Measurements from ENCODE around the gene EML6. TPM values are rescaled to one million over a fixed set of nuclear protein-coding genes. Genes with fewer than 3 reads are reported as not detected.

The EML6 gene
- total RNA-seq, 2 donors from 2014 or later = 1.4 to 2.1 TPM

GRCh38 chr2:54676656-54677055, 46.8 kb upstream of the EML6 start:
- H3K9me3 Mint-ChIP-seq = no peaks in the 10 kb centered on the region
- Histone ChIP-seq H3K9ac (ENCODE audit: extremely low read depth, low read length, poor library complexity, severe bottlenecking) (no peak overlapping the region), H3K4me3 (ENCODE audit: low read length) (no peak overlapping the region), H3K27ac (ENCODE audit: low read depth, low read length) (no peak overlapping the region), H3K36me3 (ENCODE audit: control insufficient read depth, insufficient read depth, low read length) (peaks cover 9% of the 10 kb centered on the region), H3K9me3 (ENCODE audit: control insufficient read depth, low read length) (no peaks in the 10 kb centered on the region), H3K4me1 (ENCODE audit: control insufficient read depth, insufficient read depth, low read length) (no peaks in the 10 kb centered on the region), H3K27me3 (ENCODE audit: control insufficient read depth, insufficient read depth, low read length, poor library complexity, severe bottlenecking) (no peaks in the 10 kb centered on the region)
- H3K36me3 Mint-ChIP-seq (ENCODE audit: low read depth) = no peaks in the 10 kb centered on the region
- DNase-seq = no peak
- TF ChIP-seq, protein P1, sequence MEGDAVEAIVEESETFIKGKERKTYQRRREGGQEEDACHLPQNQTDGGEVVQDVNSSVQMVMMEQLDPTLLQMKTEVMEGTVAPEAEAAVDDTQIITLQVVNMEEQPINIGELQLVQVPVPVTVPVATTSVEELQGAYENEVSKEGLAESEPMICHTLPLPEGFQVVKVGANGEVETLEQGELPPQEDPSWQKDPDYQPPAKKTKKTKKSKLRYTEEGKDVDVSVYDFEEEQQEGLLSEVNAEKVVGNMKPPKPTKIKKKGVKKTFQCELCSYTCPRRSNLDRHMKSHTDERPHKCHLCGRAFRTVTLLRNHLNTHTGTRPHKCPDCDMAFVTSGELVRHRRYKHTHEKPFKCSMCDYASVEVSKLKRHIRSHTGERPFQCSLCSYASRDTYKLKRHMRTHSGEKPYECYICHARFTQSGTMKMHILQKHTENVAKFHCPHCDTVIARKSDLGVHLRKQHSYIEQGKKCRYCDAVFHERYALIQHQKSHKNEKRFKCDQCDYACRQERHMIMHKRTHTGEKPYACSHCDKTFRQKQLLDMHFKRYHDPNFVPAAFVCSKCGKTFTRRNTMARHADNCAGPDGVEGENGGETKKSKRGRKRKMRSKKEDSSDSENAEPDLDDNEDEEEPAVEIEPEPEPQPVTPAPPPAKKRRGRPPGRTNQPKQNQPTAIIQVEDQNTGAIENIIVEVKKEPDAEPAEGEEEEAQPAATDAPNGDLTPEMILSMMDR (conservative IDR thresholded peaks at IDR 0.05) = no peak
- no peaks in the 10 kb centered on the region for H3K27me3 Mint-ChIP-seq (ENCODE audit: insufficient read depth)
- peaks cover 3% of the 10 kb centered on the region for H3K4me1 Mint-ChIP-seq
- H3K27ac Mint-ChIP-seq = no peak overlapping the region
- 85 to 88% methylated on average over 1 to 2 of the region's 2 CpGs for WGBS, 2 experiments (ENCODE audit: insufficient coverage in 1 of 2, insufficient read length in 1 of 2)
- no peak overlapping the region for H3K4me3 Mint-ChIP-seq

DNA sequence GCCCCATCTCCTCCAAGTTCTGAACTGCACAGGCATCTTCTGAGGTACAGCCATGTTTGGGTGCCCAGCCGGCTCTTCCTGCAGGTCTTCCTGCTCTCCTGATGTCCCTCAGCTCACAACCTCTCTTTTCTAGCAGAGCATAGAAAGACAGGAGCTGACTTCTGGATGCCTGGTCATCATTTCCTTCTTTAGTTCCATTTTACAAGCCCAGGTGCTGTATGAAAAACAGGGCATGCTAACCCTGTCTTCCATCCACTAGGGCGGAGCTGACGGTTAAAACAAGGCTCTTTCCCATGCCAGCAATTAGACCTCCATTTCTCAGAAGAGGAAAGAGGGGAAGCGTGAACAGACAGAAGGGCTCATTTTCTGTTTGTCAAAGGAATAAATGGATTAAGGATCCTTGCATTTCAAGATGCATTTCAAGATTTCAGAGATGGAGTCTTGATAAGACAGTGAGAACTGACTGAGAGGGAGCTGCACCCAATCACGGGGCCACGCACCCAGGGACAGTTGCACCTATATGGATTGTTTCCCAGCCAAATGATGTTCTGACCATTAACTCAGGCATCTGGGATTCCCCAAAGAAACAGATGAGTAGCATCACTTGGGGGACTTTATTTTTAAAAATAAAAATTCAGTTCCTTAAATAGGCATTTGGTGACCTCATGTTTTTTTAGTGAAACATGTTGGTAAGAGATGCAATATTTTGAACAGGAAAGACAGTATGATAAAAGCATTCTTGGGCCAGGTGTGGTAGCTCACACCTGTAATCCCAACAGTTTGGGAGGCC, 45.8 kb upstream of the EML6 start:
- H3K27ac ChIP-seq (ENCODE audit: low read depth, low read length) = no peak overlapping the region
- no peak overlapping the region for H3K9ac ChIP-seq (ENCODE audit: extremely low read depth, low read length, poor library complexity, severe bottlenecking)
- Mint-ChIP-seq H3K4me3 (no peak overlapping the region), H3K9me3 (no peaks in the 10 kb centered on the region), H3K27me3 (ENCODE audit: insufficient read depth) (no peaks in the 10 kb centered on the region), H3K4me1 (peaks cover 3% of the 10 kb centered on the region), H3K36me3 (ENCODE audit: low read depth) (no peaks in the 10 kb centered on the region), H3K27ac (no peak overlapping the region)
- no peaks in the 10 kb centered on the region for H3K36me3 ChIP-seq (ENCODE audit: control insufficient read depth, insufficient read depth, low read length)
- H3K9me3 ChIP-seq (ENCODE audit: control insufficient read depth, low read length) = no peaks in the 10 kb centered on the region
- 93 to 100% methylated on average over 5 to 6 of the region's 6 CpGs for WGBS, 2 experiments (ENCODE audit: insufficient coverage in 1 of 2, insufficient read length in 1 of 2)
- H3K4me3 ChIP-seq (ENCODE audit: low read length) = no peak overlapping the region
- H3K27me3 ChIP-seq (ENCODE audit: control insufficient read depth, insufficient read depth, low read length, poor library complexity, severe bottlenecking) = no peaks in the 10 kb centered on the region
- H3K4me1 ChIP-seq (ENCODE audit: control insufficient read depth, insufficient read depth, low read length) = no peaks in the 10 kb centered on the region
- TF ChIP-seq, protein P1 (conservative IDR thresholded peaks at IDR 0.05) = no peak
- DNase-seq = no peak

GRCh38 chr2:54678719-54679118, 44.7 kb upstream of the EML6 start:
- H3K4me1 Mint-ChIP-seq = peaks cover 3% of the 10 kb centered on the region

More at GRCh38 chr2:54678719-54679118, 44.7 kb upstream of the EML6 start:
- Mint-ChIP-seq H3K27ac (no peak overlapping the region), H3K27me3 (ENCODE audit: insufficient read depth) (no peaks in the 10 kb centered on the region), H3K36me3 (ENCODE audit: low read depth) (no peaks in the 10 kb centered on the region), H3K4me3 (no peak overlapping the region), H3K9me3 (no peaks in the 10 kb centered on the region)
- 85% methylated on average over 3 of the region's 3 CpGs for WGBS, 2 experiments (ENCODE audit: insufficient coverage in 1 of 2, insufficient read length in 1 of 2)
- Histone ChIP-seq H3K4me1 (ENCODE audit: control insufficient read depth, insufficient read depth, low read length) (no peaks in the 10 kb centered on the region), H3K27me3 (ENCODE audit: control insufficient read depth, insufficient read depth, low read length, poor library complexity, severe bottlenecking) (no peaks in the 10 kb centered on the region), H3K36me3 (ENCODE audit: control insufficient read depth, insufficient read depth, low read length) (no peaks in the 10 kb centered on the region), H3K9me3 (ENCODE audit: control insufficient read depth, low read length) (no peaks in the 10 kb centered on the region), H3K27ac (ENCODE audit: low read depth, low read length) (no peak overlapping the region), H3K4me3 (ENCODE audit: low read length) (no peak overlapping the region), H3K9ac (ENCODE audit: extremely low read depth, low read length, poor library complexity, severe bottlenecking) (no peak overlapping the region)
- TF ChIP-seq, protein P1 (conservative IDR thresholded peaks at IDR 0.05) = no peak
- no peak for DNase-seq

Measured in endodermal cell (in vitro differentiated cells).